ENCODE results near the gene EIF3L.

EIF3L gene

DNA sequence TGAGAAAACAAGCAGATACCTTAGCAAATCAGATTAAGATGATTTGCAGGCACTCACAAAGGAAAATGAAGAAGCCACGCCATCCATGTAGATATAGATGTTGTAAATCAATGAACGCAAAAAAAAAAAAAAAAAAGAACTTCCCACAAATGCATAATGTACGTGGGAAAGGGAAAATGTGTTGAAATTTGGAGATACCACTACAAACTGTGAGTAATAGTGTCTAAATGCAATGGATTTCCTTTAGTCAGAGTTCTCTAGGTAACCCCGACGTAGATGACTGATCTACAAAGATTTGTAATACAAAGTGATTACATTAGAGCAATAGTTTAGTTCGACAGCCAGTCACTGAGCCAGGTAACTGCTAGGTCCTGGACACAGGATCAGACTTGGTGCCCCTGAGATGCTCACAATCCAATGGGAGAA is 4.3 kb upstream of the EIF3L start:
- H3K4me3 ChIP-seq (ENCODE audit: low read length), result peak overlapping the region; percentile 76
- no peak for DNase-seq (ENCODE audit: low read depth, low spot score)

DNA sequence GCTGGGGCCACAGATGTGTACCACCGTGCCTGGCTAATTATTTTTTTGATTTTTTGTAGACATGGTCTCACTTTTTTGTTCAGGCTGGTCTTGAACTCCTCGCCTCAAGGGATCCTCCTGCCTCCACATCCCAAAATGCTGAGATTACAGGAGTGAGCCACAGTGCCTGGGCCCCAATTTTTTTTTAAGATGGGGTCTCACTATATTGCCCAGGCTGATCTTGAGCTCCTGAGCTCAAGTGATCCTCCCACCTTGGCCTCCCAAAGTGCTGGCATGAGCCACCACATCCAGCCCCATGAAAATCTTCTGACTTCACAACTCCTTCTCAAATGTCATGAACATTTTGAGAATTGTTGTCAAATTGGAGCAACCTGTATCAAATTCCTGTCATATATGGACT is 2.8 kb upstream of the EIF3L start:
- no peak for DNase-seq (ENCODE audit: low read depth, low spot score)
- no peak overlapping the region for H3K4me3 ChIP-seq (ENCODE audit: low read length)

DNA sequence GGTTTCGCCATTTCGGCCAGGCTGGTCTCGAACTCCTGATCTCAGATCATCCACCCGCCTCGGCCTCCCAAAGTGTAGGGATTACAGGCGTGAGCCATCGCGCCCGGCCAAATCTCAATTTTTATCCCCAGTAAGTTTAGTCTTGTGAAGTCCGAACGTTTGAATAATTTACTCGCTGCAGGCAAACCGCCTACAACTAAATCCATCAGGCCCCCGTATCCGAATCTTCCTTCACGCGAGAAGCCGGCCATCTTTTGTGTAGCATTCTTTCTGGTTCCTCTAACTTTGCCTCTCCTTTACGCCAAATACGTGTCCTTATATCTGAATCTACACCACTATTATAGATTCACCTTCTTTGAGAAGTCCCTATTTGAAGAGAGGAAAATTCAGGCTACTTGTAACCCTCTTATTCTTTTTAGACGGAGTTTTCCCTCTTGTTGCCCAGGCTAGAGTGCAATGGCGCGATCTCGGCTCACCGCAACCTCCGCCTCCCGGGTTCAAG is 581 bp upstream of the EIF3L start:
- peak overlapping the region; percentile 100 for H3K4me3 ChIP-seq (ENCODE audit: low read length)
- DNase-seq (ENCODE audit: low read depth, low spot score), result no peak

DNA sequence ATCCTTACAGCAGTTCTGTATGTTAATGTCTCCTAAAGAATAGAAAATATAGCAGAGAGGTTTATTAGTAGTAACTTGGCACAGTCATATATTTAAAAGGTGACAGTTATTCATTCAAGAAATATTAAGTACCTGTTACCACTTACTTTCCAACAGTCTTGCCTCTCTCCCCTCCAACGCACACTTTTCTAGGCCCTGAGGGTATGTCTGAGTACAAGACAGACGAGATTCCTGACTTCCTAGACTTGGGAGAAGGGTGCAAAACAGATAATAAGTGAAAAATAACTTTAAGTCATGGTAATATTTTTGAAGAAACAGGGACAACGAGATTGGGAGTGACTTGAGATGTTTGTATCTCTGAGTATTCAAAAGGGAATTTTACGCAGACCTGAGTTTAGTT is 1.6 kb downstream of the EIF3L start:
- no peak overlapping the region for H3K4me3 ChIP-seq (ENCODE audit: low read length)
- DNase-seq (ENCODE audit: low read depth, low spot score), result no peak

DNA sequence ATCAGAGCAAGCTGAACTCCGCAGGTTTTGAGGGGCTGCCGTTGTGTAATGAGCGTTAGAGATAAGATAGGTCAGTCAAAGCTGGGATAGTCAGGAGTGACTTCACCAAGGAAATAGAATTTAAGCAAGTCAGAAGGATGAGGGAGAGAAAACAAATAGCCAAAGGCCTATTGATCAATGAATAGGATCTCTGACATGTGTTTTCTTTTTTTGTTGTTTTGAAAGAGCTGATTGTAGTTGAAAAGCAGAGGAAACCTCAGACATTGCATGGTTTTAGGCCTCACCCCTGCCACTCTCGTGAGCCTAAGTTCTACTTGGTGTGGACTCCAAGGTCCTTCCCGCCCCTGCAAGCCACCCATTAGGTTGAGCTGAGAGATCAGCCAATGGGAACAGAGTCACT is 3.2 kb downstream of the EIF3L start:
- no peak overlapping the region for H3K4me3 ChIP-seq (ENCODE audit: low read length)
- no peak for DNase-seq (ENCODE audit: low read depth, low spot score)

DNA sequence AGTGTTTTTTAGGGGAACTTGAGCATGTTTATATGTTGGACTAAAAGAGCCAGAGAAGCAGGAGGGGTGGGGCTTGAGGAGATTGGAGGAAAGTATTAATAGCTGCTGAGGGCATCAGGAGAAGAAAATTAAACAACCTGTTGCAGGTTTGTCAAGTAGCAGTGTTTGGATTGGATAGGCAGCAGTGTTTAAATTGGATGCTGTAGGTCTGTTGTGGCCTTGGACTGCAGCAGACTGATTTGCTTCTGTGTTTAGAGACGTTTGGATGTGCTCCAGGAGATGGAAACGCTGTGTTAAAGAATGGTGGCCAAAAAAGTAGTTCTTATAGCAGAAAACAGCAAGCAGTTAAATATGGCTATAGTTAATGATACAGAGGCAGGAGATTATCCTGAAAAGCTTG is 5.7 kb downstream of the EIF3L start:
- no peak overlapping the region for H3K4me3 ChIP-seq (ENCODE audit: low read length)
- no peak for DNase-seq (ENCODE audit: low read depth, low spot score)

DNA sequence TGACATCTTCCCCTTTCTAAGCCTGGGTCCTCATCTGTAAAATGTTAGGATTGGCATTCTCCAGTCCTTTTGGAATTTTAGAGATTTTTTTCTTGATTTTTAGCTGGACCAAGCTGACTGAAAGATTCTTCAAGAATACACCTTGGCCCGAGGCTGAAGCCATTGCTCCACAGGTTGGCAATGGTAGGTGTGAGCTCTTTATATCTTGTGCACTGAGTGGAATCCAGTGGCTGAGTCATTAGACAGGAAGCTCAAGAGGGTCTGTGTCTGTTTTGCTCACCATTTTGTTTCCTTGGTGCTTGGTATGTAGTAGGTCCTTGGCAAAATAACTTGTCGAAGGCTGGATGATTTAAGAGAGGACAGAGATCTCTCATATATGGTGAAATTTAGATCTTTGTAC is 6.2 kb downstream of the EIF3L start:
- DNase-seq (ENCODE audit: low read depth, low spot score), result no peak
- no peak overlapping the region for H3K4me3 ChIP-seq (ENCODE audit: low read length)

DNA sequence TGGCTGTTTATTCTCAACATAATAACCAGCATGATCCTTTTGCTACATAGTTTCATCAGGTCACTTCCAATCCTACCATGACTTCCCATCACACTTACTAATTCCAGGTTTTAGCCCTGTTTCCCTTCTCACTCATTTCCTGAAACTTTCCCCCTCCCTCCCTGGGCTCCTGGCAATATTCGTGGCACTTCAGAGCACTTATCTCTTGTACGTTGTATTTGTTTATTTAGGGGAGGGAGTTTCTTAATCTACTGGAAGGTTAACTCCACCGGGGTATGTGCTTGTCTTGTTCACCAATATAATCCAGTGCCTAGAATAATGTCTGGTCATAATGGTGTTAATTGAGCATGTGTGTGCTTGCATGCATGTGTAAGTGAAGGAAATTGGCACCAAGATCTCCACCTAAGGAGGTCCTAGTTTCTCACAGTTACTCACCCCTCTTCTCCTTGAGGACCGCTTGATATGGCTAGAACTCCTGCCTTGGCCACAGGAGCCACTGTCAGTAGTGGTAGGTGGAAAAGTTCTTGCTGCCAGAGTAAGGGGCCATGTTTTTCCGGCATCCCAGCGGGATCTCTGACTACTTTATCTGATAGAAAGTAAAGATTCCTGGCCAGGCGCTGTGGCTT is 11.7 kb downstream of the EIF3L start:
- DNase-seq (ENCODE audit: low read depth, low spot score), result no peak
- no peak overlapping the region for H3K4me3 ChIP-seq (ENCODE audit: low read length)

DNA sequence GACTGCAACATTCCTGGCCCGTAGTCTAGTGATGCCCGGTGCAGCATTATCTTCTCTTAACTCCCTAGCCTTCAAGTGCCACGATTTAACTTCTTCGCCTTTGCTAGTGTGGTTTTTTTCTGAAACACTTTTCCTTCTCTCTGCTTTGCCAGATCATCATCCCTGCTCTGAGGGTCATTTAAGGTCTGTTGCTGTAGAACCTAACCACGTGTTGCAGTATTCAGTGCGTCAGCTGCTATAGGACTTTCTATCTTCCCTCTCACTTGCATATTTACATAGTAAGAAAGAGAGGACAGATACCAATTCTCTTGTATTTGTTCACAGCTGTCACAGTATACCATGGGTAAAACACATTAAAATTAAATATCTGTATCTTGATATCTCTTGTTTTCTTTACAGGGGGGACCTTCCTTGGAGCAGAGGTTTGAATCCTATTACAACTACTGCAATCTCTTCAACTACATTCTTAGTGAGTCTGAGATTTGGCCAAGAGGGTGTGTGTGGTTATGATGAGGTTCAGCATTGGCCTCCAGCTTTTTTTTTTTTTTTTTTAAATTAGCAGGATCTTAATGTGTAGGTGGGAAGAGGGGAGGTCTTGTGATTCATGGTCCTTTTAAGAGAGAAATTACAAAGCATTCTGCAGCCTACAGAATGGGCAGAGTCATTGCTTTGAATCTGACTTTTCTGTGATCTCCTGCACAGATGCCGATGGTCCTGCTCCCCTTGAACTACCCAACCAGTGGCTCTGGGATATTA is 13.5 kb downstream of the EIF3L start:
- DNase-seq (ENCODE audit: low read depth, low spot score), result no peak
- no peak overlapping the region for H3K4me3 ChIP-seq (ENCODE audit: low read length)

DNA sequence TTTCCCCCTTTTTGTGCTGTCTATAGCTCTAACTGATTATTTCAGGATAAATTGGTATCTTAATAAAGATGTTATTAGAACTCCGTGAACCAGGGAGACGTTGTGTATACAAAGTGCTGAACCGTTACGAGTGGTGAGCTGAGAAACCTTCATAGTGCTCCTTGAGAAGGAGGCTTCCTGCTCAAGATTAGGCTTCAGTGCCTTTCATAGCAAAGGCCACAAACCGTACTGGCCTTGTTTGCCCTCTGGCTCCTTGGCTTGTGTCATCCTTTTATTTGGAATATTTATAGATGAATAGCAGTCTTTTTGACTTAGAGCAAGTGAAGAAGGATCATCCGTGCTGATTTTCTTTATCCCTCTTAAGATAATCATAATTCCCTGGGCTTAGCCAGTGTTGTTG is 16.3 kb downstream of the EIF3L start:
- no peak overlapping the region for H3K4me3 ChIP-seq (ENCODE audit: low read length)
- no peak for DNase-seq (ENCODE audit: low read depth, low spot score)

DNA sequence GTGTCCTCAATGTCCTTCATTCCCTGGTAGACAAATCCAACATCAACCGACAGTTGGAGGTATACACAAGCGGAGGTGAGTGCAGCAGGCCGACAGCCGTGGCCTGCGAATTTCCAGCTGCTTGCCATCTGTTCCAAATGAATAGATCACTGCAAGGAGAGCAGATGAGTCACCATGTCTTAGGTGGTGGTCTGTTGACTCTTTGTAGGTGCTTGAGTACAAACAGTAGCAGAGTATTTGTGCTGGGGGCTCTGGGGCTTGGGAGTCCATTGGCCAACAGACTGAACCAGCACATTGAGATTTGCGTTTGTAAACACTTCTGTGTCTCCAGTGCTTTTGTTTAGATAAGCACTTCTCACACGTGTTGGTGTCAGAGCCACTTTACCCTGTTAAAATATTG is 21.1 kb downstream of the EIF3L start:
- no peak overlapping the region for H3K4me3 ChIP-seq (ENCODE audit: low read length)
- DNase-seq (ENCODE audit: low read depth, low spot score), result no peak

DNA sequence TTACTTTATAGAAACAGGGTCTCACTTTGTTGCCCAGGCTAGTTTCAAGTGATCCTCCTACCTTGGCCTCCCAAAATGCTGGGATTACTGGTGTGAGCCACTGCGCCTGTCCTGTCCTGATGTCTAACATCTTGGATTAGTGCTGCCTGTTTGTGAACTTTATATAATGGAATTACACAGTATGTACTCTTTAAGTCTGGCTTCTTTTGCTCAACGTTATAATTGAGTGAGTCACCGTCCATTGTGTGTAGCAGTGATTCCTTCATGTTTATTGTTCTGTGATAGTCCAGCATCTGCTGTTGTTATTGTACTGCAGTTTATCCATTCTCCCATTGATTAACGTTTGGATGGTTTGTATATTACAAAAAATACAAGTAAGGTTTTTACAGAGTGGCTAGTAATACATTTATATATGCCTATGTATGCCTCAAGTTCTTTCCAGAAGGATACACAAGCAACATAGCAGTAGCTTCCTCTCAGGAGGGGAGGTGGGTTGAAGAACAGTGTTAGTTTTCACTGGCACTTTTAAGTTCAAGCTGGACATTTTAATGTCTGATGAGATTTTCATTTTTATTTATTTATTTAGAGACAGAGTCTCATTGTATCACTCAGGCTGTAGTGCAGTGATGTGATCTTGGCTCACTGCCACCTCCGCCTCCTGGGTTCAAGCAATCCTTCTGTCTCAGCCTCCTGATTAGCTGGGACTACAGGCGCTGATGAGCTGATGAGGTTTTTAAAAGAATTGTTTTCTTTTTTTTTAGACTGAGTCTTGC is 31.6 kb downstream of the EIF3L start:
- no peak for DNase-seq (ENCODE audit: low read depth, low spot score)
- H3K4me3 ChIP-seq (ENCODE audit: low read length), result no peak overlapping the region

DNA sequence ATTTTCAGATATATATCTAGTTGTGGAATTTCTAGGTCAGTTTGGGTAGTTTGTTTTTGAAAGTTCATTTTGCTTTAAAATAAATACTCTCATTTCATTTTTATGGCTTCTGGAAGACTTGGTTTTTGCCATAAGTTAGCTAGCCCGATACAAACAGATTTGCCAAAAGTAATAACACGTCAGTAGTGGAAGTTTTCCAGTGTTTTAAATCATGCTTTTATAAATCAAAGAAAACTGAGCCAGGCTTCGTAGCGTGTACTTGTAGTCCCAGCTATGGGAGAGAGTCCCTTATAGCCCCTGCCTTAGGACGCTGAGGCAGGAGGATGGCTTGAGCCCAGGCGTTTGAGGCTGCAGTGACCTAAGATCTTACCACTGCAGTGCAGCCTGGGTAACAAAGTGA is 35.2 kb downstream of the EIF3L start:
- no peak overlapping the region for H3K4me3 ChIP-seq (ENCODE audit: low read length)
- DNase-seq (ENCODE audit: low read depth, low spot score), result no peak

DNA sequence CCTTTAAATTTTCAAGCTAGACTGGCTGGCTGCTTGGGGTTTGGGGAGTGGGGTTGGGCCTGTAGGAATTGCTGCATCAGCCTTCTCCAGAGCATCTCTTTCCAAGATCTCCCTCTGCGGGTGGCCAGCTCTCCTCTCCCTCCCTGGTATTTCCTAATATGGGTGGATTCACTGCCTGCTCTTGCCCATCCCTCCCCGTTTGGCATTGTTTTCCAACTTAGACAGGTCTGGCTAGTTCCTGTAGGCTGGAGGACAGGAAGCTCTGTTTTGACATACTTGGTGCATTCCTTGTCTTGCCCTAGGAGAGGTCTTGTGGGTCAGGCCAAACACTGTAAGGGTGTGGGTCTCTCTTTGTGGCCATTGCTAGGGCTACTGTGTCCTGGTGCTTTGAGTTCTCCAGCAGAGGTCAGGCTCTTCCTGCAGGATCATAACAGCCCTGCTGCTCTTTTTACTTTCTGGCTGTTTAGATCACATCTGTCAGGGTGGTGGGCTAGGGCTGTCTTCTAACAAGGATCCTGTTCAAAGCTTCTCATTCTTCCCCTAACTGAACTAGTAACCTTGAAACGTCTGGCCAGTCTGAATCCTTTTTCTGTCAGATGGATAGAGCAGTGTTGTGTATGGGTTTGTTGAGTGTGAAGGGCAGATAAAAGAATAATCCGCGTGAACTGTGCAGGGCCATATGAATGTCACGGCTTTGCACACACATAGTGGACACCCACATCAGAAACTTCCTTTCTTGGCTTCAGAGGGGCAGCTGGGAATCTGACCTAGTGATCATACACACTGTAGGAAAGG is 38.6 kb downstream of the EIF3L start:
- no peak for DNase-seq (ENCODE audit: low read depth, low spot score)
- no peak overlapping the region for H3K4me3 ChIP-seq (ENCODE audit: low read length)

DNA sequence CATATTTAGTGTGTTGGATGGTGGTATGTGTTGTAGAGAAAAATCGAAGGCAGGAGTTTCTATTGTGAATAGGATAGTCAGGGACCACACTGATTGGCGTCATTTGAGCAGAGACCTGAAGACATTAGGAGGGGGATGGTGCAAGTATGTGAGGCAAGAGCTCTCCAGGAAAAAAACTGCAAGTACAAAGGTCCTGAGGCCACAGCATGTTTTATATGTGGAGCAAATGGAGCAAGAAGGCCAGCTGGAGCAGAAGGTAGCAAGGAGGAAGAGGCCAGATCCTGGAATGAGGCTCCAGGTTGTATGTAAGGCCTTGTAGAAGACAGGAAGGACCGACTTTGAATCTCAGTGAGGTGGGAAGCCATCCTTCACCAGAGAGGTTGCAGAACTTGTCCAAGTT is 42.7 kb downstream of the EIF3L start:
- DNase-seq (ENCODE audit: low read depth, low spot score), result no peak
- no peak overlapping the region for H3K4me3 ChIP-seq (ENCODE audit: low read length)

DNA sequence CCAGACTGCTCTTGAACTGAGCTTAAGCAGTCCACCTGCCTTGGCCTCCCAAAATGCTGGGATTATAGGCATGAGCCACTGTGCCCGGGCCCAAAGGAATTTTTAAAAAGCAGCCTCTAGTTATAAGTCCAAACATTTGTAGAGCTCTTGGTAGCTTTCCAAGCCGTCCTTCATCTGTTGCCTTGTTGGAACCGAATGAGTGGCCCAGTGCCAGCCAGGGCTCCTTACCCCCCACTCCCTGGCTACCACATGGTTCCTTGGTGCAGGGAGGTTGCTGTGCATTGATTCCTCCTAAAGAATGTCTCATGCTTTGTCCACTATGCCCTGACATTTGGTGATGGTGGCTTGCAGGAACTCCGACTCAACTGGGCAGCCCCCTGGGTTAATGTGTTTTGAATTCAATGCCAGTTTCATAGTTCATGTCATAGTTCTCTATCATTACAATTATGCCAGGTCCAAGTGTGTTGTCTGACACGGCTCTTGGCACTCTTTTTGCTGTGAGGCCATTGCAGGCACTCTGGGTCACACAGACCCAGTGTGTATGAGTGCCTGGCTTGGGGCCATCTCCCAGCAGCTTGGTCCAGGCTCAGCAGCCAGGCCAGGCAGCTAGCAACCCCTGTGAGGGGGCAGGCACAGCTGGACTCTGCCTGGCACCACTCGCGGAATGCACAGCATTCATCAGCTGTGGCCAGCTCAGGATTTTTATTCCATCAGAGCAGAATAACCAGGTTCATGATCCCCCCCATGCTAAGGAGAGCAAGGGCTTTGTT is 43.5 kb downstream of the EIF3L start:
- DNase-seq (ENCODE audit: low read depth, low spot score), result no peak
- no peak overlapping the region for H3K4me3 ChIP-seq (ENCODE audit: low read length)

DNA sequence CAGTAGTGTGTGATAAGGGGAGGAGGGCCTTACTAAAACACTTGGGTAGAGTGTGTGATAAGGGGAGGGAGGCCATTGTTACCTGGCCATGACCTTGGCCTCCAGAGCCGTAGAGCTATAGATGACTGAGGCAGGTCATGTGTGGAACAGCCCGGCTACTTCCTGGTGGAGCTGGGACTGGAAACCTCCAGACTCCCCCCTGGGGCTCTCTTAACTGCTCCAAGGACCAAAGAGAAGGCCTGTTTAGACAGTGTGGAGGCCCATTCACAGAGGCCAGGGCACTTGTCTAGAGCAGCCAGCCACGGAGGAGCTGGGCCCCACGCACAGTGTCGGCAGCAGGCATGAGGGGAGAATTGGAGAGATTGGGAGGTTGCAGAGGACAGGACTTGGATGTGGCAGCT is 44.4 kb downstream of the EIF3L start:
- DNase-seq (ENCODE audit: low read depth, low spot score), result no peak
- no peak overlapping the region for H3K4me3 ChIP-seq (ENCODE audit: low read length)

DNA sequence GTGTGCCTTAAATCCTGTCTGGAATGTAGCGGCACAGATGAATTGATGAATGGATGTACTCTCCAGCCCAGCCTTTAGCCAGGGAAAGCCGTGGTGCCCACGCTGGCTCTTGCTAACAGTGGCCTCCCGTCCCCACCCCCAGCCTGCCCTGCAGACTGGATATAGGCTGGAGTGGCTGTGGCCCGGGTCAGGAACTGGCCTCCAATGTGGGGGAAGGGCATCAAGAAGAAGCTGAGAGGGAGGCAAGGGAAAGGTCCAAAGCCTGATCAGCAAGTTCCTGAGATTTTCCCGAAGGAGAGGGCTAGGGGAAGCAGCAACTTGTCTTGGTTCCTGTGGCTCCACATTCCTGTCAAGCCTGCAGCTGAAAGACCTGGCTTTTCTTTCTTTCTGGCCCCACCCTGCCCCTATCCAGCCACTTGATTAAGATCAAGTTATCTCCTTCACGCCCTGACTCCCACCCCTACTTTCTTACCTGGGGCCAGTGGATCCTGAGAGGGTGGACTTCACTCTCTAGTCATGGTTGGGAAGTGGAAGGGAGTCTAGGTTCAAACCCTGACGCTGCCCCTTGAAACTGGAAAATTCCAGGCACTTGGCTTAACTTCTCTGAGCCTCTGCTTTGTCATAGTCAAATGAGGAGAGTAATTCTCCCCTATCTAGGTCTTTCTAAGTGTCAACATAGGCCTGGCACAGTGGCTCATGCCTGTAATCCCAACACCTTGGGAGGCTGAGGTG is 45.9 kb downstream of the EIF3L start:
- DNase-seq (ENCODE audit: low read depth, low spot score), result no peak
- no peak overlapping the region for H3K4me3 ChIP-seq (ENCODE audit: low read length)

Data from Jurkat, Clone E6-1 (cell line).